Suppressor macrophage (primary cell): ENCODE results near the gene HIPK2.

ENCODE experiments used
- DNase-seq, 4 experiments: peaks; one replicate each; pipeline ENCODE4 v3.0.0-alpha.2; 2020 to 2022
- total RNA-seq, 17 experiments: gene quantifications; one replicate each; lab custom pipeline; 2026; ENCODE audit warnings: mixed read lengths in 6 of 17, inconsistent platforms in 3 of 17; lab: John Stamatoyannopoulos, UW

HIPK2 gene
- 33.4 to 211 (median 80.0) reads per million in 17 experiments for total RNA-seq

DNA sequence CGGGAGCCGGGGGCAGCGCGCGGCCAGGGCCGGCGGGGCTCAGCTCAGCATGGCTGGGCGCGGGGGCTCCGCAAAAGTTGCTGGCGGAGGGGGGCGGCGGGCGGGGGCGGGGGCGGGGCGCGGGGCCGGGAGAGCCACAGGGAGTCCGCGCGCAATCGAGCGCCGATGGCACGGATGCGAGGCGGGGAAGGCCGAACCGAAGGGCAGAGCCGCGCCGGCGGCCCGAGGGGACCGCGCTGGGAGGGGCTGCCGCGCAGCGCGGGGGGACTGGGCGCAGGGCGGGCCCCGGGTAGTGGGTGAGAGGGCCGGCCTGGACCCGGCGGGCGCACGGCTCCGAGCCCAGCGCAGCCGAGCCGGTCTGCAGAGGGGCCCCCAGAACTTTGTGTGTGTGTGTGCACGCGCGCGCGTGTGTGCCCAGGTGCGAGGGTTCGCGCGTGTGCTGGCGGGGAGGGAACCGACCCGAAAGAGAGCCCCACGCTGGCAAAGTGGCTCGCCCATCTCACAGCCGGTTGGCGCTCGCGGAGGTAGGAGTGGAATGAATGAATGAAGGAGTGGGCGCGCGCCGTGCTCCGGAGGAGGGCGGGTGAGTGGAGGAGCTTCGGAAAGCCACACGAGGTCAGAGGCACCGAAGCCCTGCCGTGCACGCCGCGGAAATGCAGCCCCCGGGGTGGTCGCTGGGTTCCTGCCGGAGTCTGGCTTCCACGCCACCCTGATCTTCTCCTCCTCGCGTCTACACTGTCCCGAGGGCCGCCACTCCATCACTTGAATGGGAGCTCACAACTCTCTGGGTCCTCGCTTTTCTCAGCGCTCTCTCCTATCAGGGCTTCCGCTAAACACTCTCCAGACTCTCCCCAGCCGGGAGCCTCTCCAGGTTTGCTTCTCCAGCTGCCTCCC is at the start of gene HIPK2:
HIPK2 (minus strand) TSS at position 51 of the 894 bp plus-strand sequence. CDS start 375 bp downstream, outside the sequence.
- peak; percentile 59 to 84 (median 74) for DNase-seq

DNA sequence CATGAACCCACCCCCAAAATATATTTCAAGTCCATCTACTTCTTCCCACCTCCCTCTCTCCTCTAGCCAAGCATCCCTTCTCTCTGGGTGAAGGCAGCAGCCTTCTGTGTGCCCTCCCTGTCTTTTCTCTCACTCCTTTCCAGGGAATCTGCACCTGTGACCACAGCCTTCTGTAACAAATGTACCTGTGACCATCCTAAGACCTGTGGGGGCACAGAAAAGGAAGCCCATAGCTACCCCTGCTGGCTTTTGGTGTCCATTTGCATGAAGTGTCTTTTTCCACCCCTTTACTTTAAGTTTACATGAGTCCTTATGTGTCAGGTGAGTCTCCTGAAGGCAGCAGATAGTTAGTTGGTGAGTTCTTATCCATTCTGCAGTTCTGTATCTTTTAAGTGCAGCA is 49.2 kb upstream of the HIPK2 start:
- DNase-seq: no peak

DNA sequence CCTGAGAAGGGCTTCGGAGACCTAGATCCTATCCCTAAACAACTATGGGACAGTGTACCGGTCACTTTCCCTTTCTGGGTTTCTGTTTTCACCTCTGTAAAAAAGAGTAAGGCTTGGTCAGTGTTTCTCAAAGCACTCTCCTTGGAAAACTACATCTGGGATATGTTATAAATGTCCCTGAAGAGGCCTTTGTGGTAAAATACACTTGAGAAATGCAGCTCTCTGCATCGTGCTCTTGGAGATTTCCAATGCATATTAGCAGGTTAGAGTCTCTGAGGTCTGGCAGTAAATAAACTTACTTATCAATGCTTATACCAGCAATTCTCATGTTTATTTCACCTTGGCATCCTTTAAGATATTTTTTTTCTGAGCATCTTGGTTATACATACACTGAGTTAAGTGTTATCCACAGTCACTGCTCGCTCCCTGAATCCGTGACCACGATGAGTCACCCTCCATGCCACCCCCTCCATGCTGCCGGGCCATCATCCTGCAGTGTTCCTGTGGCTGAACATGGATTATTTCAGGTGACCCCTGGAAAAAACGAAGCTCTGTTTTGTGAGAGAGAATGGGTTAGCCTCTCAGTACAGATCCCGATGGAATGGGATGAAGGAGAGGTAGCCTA is 48.0 kb upstream of the HIPK2 start:
- peak; percentile 25 to 55 (median 40) for DNase-seq

DNA sequence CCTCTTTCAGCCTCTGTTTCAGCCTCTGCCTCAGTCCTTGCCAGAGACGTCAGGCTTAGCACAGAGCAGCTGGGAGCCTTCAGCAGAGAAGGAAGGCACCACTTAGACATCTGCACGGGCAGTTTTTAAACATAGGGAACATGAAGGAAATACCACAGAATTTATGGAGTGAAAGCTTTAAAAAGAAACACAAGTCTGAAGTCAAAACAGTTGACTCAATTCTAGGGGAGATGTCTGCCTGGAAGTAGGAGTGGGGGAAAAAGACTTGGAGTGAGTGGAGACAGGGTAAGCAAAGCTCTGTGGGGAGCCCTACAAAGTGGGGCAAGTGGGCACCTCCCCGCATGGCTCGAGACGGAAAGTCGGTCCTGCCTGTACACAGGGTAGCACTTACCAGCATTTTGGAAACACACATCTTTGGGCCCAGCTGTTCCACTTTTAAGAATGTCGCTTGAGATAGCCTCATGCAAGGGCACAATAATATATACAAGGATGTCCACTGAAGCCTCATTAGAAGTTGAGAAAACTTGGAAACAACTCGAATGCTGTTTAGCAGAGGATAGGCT is 46.2 kb upstream of the HIPK2 start:
- no peak for DNase-seq

DNA sequence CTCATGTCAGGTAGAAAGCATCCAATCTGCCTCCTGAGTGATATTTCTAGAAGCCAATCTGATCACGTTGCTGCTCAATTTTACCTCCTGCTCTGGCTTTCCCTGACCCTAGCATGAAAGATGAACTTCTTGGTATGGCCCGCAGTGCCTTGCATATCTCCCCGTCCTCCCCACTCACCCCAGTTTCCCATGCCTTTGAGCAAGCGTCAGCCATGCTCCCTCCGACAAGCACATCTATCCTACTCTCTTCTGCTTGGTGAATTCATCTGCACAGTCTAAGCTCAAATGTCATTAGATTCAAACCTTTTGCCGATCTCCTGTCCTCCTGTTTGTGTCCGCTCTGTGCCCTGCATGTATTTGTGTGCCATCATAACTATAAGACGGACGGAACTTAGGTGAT is 45.1 kb upstream of the HIPK2 start:
- no peak for DNase-seq

DNA sequence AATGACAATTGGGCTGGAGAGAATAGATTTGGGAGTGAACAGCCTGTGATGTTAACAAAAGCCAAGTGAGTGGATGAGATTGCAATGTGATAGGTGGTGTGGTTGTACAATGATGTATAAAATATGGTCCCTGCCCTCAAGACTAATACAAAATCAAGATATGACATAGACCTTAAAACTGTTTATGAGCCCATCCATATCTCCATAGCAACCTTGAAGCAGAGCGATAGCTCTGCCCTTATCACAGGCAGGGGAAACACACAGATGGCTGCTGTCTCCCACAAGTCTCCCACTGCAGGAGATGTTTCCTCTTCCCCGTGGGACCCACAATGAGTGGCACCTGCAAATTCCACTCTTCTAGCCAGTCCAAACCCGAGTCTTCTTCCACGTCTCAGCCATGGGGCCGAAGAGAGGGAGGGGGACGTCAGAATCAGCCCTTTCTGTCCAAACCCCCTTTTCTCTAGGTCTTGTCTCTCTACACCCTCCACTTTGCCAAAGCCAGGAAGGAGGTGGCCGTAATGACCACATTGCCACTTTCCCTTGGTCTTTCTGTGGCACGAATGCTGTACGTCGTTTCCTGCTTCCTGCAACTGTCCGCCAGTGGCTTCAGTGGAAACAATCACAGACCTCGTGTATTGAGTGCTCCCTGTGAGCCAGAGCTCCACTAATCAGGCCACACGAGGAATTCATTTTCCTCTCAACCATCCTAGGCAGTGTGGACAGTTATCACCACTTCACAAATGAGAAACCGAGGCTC is 43.7 kb upstream of the HIPK2 start:
- no peak for DNase-seq

- DNase-seq: peak; percentile 82 to 93 (median 84)
Measured at GRCh38 chr7:139820089-139820488, 42.3 kb upstream of the HIPK2 start.

GRCh38 chr7:139817249-139817648 is 39.5 kb upstream of the HIPK2 start:
- DNase-seq: no peak

- no peak for DNase-seq
Measured at GRCh38 chr7:139813689-139814088, 35.9 kb upstream of the HIPK2 start.

DNA sequence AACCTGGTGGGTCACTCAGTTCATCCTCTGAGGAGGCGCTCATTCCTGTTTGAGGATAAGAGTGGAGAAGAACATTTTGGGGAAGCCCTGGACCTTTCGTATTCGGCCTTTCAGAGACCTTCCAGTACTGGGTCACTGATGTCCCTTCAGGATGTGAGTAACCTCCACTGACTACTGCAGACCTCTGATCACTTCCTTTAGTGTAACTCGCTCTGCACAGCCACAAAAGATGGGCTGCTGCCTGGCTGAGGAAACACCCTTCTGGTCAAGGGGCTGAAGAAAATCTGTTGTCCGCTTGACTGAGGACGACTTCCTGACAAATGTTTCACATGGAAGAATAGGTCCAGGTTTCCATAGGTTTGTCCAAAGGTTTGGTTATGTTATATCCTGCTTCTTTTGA is 35.4 kb upstream of the HIPK2 start:
- peak in 1 of 4 experiments; percentile 31 for DNase-seq

- DNase-seq: peak in 1 of 4 experiments; percentile 24
Measured at GRCh38 chr7:139811066-139811465, 33.3 kb upstream of the HIPK2 start.

GRCh38 chr7:139808846-139809442 is 31.1 kb upstream of the HIPK2 start:
- DNase-seq: no peak

DNA sequence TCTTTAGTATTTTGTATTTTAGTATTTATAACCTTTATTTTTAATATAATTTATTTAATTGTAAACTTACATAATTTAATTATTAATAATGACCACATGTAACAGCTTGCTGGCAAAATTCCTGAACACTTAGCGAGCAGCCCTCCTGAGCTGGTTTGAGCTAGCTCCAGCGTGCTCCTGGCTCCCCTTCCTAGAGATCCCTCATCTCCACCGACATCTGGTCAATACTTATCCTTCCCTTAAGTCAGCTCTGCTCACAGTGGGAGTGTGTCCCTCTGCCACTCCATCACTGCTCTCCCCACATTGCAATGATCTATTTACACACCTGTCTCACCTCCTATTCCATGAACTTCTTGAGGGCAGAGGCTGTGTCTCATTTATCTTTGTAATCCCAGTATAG is 30.6 kb upstream of the HIPK2 start:
- no peak for DNase-seq

GRCh38 chr7:139807009-139807408 is 29.2 kb upstream of the HIPK2 start:
- no peak for DNase-seq

DNA sequence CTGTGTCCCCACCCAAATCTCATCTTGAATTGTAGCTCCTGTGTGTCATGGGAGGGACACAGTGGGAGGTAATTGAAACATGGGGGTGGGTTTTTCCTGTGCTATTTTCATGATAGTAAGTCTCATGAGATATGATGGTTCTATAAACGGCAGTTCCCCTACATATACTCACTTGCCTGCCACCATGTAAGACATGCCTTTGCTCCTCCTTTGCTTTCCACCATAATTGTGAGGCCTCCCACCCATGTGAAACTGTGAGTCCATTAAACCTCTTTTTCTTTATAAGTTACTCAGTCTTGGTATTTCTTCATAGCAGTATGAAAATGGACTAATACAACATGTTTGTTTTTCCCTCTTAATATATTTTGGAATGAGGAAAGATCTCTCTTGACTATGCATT is 26.8 kb upstream of the HIPK2 start:
- no peak for DNase-seq

DNA sequence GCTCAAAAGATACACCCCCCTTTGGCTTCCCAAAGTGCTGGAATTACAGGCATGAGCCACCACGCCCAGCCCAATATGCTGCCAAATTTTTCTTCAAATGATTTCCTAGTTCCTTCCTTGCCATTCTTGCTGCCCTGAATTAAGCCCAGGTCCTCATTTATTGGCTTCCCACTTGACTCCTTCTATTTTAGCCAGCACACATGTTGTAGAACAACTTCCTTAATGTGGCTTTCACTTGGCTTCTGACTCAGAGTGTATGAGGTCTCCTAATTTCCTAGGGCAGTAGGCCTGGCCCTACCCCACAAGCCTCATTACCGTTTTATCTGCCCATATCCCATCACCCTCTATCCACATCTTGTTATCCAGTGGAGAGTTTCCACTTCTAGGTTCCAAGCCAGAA is 21.8 kb upstream of the HIPK2 start:
- DNase-seq: peak; percentile 65 to 89 (median 76)

DNA sequence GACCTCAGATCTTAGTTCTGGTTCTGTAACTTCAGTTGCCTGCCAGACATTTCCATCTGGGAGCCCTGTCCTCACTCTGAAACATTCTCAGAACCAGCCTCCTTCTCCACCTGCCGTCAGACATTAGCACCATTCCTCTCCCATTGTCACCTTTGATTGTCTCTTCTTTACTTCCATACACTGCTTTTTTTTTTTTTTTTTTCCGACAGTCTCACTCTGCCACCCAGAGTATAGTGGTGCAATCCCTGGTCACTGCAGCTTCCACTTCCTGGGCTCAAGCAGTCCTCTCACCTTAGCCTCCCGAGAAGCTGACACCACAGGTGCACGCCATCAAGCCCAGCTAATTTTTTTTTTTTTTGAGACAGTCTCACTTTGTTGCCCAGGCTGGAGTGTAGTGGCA is 21.1 kb upstream of the HIPK2 start:
- peak in 1 of 4 experiments; percentile 12 for DNase-seq

DNA sequence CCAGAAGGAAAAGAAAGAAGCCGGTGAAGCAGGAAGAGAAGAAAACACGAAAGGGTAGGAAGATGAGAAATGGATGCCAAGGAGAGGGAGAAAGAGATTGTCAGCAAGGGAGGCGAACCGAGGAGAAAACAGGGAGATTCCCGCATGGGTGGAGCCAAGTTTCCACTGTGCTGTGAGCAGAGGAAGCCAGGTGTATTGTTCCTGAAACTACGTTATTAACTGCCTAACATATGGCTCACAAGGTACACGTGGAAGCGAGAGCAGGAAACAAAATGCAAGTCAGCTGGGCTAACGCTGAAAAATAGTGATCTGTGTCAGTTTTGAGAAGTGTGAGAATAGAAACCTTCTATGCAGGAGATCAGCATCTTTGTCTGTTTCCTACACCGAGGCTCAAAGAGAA is 20.4 kb upstream of the HIPK2 start:
- no peak for DNase-seq

GRCh38 chr7:139797607-139798006 is 19.8 kb upstream of the HIPK2 start:
- no peak for DNase-seq

GRCh38 chr7:139791316-139791715 is 13.5 kb upstream of the HIPK2 start:
- peak; percentile 40 to 74 (median 56) for DNase-seq

- no peak for DNase-seq
Measured at GRCh38 chr7:139784648-139785047, 6.8 kb upstream of the HIPK2 start.

DNA sequence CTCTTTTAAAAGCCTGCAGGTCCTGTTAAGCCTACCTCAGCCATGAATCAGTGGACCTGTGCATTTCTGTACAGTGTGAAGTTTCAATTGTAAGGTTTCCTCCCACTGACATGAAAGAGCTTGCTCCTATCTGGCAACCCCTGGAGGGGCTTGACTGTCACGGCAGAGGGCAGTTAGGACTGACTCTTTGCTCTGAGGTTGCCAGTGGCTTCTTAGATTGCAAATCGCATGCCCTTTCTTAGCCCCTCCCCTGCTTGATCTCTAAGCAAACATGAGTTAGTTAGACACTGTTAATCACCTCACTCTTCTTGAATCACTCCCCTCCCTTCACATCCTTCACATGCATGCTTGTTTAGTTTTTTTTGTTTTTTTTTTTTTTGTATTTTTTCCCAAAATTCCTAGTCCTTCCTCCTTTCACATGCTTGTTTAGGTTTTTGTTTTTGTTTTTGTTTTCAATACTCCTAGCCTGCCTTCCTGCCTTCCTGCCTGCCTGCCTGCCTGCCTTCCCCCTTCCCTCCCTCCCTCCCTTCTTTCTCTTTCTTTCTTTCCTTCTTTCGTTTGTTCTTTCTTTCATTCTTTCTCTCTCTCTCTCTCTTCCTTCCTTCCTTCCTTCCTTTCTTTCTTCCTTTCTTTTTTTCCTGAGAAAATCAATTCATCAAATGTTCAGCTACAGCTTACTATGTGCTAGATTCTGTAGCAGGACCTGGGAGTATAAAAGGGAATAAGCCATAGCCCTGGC is 6.0 kb upstream of the HIPK2 start:
- DNase-seq: no peak
